NCI-H187 (cell line): ENCODE results near the gene CARD9.

Experiments
- DNase-seq, 2 experiments: peaks; one replicate each; lab custom pipeline; 2025; lab: John Stamatoyannopoulos, UW

CARD9 gene

DNA sequence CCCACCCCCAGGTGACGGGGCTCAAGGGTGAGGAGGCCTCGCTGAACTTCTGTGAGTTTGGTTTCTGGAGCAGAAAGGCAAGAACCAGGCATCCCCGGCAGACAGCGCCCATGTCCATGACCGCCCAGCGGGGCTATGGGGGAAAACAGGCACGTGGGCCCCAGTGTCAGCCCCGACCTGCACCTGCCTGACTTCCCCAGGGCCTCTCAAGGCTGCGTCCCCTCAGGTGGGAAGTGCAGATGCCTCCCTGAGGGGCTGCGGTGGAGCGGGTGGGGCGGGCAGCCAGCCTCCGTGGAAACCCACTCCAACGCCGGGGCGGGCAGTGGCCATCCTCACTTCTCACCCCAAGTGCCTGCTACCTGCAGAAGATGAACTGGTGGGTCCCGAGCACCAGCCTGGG, 6.9 kb upstream of the CARD9 start:
- no peak for DNase-seq

DNA sequence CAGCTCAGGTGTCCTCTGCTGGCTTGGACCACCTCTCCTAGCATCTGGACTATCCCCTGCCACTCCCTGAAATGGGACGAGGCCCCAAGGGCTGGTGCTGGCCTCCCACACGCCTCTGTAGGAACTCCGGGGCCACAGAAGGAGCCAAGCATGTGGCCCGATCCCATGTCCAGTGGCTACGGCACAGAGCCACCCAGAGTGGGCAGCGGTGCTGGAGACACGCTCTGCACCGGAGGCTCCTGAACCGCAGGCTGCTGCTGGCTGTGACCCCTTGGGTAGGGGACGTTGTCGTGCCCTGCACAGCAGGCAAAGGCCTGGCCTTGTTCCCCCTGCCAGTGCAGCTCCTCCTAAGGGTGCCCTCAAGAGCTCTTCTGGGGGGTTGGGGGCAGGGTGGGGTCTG, 6.4 kb upstream of the CARD9 start:
- DNase-seq: no peak

DNA sequence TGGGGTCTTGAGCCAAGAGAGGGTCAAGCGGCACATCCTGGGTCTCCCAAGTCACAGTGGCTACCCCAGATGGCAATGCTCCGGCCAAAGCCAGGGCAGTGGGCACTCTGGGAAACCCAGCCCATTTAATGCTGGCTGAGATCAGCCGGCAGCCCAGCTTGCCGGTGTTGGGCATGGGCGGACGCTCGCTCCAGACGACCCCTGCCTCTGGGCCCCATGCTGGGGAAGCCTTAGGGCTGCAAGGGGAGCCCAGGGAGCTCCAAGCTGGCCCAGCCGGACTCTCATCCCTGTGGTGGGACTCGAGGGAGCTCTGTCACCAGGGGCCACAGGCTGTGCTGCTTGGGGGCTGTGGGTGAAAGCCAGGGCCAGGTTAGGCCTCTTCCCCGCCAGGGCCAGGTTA, 5.9 kb upstream of the CARD9 start:
- DNase-seq: no peak

DNA sequence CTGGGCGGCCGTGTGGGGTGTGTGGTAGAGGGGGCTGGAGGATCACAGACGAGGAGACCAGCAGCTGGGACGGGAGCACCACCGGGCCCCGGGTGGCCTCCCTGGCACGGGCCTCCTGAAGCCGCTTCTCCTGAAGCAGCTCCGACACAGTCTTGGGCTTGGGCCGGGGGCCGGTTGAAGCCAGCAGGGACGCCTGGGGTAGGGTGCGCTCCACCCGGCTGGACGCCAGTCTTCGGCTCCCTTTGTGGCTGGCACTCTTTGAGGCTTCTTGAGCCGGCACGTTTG, 5.5 kb upstream of the CARD9 start:
- no peak for DNase-seq

DNA sequence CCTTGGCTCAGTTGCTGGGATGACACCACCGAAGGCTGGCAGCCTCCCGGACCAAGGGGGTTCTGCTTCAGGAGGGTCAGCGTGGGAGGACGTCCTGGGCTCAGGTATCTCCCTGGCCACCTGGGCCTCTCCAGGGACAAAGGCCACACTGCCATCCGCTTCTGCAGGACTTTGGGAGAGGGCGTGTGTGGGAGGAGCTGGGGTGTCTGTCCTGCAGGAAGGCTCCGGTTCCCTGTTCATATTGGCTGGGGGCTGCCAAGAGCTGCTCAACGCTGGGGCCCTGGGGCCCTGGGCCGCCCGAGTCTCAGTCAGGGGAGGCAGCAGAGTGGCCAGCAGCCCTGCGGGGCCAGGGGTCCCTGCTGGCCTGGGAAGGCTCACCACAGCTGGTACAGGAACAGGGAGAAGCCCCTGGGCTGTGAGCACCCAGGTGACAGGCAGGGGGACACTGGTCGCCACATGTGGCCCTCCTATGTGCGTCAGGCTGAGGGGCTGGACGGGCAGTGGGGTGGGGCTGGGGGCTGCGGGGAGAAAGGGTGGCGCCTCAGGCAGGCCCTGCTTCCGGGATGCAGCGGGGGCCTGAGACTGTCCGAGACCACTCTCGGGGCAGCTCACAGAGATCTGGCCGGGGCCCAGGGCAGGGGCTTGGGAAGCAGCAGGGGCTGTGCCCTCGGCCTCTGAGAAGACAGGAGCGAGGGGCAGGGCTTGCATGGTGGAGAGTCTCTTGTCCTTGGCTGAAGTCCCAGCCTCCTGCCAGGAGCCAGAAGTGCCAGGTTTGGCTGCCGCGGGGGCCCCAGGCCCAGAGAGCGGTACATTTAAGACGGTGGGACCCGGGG, 4.9 kb upstream of the CARD9 start:
- no peak for DNase-seq

DNA sequence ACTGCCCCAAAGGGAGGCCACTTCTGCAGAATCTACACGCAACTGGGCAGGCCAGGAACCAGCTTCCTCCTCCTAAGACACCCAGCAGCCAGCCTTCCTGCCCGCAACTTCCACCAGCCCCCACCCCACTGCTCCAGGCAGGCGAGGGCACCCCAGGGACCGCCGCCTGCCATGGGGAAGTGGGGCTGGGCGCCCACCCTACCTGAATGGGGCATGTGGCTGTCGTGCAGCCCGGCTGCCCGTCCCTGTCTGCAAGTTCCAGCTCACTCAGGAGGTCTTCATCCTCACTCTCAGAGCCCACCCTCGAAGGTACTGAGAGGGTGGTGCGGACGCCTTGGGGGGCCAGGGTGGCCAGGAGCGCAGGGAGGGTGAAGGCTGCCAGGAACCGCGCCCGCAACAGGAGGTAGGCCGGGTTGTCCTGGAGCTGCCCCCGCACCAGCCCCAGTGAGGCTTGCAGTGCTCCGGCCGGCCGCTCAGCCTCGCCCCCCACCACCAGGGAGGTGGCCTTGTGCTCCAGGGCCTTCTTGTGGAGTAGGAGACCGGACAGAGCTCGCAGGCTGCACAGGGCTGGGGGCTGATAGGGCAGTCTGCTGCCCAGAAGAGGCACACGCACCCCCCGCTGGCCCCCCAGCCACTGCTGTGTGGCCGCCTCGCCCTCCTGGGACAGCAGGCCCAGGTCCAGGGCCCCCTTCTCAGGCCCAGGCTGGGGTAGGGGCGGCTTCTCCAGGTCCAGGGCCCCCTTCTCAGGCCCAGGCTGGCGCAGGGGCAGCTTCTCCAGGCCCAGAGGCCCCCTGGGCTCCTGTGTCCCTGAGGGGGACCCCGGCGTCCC, 4.1 kb upstream of the CARD9 start:
- no peak for DNase-seq

DNA sequence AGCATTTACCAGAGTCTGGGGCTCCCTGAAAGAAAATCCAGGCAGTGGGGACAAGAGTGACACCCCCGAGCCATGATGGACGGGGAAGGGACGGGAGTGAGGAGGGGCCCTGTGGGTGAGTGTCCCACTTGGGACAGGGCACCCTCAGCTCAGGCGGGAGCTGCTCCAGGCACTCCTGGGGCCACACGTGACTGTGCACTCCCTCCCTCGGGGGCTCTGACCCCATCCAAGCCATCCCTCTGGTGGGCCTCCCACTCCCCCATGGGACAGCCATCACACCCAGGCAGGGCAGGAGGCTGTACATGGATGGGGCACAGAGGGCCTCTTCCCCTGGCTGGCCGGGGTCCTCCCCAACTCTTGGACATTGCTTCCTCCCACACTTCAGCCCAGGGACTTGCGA, 3.0 kb upstream of the CARD9 start:
- no peak for DNase-seq

DNA sequence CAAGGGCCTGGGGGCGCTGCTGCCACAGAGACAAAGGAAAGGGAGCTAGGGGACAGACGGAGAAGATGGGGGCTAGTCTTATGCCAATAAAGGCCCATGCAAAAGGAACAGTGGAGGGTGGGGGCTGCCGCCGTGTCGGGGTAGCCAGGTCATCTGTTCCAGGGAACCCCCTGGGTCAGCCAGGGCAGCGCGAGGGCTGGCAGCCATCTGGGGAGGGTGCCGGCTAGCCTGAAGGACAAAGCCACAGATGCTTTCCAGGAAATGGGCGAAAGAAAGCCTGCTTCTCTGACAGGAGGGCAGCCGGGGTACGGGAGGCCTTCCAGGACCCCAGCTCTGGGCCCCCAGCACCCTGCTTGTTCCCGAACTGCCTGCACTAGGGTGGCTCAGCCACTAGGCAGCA, 1.6 kb upstream of the CARD9 start:
- no peak for DNase-seq

DNA sequence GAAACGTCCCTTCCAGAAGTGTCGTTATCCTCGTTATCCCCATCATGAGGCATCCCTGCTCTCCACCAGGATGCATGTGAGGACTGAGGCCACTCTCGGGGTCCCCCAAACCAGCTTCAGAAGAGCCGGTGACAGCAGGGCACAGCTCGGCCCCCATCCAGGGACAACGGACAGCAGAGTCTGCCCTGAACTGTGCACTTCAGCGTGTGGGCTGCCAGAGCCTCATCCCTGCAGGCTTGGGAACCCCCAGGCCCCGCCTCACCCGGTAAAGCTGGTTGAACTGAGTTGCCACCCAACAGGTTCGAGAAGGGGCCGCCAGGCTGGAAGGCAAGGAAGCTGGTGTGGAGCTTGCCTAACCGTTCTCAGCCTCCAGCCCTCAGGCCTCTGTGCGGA, 710 bp upstream of the CARD9 start:
- DNase-seq: no peak

DNA sequence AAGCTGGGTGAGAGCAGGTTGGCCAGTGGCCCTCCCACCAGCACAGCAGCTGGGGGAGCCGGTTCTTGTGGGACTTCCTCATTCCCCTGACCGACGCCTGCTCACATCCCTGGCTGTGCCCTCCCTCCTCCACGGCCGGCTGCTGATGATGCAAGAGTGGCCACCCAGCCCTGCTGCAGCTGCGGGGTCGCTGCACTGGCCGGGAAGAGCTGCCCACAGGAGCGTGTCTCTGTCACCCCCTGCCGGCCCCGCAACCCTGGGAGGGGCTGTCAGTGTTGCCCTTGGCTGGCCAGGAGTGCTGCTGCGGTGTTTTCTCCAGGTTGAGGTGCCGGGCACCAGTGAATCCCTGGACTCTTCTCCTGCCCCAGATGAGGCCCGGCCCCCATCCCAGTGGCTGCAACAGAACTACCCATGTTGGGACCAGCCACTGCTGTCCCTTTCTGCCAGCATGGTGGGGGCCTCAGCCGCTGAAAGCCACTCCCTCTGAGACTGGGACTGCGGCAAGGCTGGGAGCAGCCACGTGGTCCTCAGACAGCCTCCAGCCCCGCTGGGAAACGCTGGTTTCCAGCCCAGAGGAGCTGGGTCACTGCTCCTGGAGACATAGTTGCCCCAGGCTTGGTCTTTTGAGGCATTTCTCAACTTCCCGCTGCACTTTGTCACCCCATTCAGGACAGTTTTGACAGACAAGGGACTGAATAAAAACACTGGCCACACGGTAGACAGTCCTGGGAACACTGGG, 739 bp downstream of the CARD9 start:
- DNase-seq: no peak

DNA sequence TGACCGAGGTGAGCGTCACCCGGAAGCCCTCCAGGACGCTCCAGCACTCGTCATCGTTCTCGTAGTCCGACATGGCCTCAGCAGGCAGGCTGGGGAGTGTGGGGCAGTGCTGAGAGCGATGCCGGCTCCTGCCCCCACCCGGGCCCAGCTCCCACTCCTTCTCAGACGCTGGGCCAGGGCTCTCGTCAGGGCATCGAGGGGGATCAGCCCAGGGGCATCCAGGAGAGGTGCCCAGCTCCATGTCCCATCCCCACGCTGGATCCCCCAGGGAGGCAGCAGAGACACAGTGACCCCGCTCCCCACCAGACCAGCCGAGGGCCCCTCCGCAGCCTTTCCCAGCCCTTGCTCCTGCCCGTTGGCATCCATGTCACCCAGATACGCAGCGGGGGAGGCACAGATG, 1.5 kb downstream of the CARD9 start:
- DNase-seq: no peak

DNA sequence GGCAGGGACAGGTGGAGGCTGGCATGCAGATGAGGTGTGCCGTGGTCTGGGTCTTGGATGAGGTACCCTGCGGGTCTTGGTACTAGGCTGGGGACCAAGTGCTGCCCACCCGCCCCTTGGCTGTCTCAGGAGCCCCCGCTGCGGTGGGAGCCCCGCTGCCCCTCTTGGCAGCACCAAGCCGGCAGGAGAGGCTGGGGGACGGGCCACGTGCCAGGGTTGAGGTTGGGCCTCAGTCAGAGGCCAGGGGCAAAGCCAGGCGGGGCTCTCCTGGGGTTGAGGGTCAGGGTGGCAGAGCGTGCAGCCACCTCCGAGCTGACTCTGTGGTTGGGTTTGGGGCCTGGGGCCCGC, 2.0 kb downstream of the CARD9 start:
- DNase-seq: no peak

DNA sequence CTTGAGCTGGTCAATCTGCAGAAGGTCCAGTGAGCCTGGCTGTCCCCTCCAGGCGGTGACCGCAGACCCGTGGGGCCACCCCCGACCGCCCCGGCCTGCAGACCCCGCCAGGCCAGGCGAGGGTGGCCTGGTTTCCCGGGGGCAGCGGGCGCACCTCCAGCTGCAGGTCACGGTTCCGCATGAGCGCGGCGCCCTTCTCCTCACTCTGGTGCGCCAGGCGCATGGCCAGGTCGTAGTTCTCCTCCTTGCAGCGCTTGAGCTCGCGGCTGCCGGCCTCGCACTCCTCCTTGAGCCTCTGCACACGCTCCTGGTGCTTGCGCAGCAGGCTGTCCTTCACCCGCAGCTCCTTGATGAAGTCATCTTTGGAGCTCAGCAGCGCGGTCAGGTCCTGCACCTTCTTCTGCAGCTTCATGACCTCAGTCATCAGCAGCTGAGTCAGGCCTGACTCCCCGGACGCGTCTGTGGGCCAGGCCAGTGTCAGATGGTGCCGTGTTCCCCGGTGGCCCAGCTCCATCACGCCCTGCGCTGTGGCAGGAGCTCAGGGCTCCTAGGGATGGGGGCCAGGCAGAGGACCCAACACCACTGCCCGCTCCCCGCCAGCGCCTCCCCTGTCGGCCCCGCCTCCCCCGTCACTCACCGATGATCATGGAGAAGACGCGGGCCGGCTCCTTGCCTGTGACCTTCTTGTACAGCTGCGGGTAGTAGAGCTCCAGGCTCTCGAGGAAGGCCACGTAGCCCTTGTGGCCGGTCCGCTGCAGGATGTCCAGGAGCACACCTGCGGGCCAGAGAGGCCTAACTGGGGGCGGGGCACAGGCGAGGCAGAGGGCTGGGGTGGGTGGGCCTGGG, 2.6 kb downstream of the CARD9 start:
- no peak for DNase-seq

DNA sequence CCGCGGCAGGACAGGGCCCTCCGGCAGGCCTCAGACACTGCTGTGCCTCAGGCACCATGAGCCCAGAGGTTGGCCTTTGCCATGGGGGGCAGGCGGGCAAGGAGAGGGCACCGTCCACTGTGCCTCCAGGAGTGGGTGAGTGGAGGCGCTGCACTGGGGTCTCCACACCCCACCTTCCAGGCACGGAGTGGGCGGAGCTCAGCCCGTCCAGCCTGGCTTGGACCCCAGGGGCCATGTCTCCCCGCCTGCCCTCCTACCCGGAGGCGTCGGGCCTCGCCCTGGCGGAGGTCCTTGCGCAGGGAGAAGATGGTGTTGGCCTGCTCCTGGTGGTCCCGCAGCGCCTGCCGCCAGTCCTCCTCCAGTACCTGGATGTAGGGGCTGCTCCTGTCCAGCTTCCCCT, 3.4 kb downstream of the CARD9 start:
- no peak for DNase-seq

DNA sequence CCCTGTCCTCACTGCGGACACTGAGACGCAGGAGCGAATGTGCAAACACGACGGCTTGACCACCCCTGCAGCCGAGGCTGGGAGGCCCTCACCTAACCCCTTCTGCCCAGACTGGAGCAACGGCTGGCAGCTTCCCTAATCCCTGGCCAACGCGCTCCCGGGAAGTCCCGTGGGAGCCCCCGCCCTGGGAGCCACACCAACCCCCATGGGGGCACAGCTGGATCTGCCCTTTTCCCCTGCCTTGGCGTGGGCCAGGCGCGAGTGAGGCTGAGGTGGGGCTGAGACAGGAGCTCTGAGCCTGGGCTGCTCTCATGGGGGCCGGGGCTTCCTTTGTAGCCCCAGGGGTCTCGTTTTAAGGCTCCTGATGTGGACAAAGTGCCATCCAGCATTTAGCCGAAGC, 5.3 kb downstream of the CARD9 start:
- DNase-seq: no peak

DNA sequence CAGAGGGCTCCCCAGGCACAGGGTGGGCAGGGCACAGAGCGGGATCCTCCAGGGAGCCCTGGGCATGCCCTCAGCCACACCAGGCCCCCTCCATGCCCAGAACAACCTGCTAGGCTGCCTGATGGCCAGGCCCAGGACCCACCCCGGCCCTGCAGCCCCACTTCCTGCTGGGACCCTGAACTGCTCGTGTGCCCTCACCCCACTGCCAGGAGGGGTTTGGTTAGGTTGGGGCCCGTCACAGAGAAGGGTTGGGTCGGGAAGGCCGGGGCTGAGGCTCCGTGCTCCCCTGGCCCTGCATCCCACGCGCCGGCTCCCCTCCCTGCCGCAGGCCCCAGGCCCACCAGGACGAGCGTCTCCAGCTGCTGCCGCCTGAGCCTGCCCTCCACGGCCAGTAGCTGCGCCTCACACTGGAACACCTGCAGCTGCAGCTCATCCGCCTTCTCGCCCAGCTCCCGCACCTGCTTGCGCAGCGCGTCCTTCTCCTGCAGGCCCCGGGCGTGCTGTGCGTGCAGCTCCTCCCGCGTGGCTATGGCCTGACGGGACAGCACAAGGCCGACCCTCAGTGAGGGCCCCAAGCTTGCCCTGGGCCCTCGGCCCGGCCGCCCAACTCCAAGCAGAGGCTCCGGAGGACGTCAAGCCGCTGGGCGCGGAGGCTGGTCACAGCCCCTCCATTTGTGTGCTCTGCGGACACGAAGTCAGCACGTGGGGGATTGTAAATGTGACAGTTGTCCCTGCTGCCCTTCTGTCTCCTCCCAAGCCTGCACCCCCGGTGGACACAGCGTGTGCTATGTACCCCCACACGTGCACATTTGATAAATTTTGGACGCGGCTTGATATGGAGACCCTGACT, 5.9 kb downstream of the CARD9 start:
- DNase-seq: no peak

DNA sequence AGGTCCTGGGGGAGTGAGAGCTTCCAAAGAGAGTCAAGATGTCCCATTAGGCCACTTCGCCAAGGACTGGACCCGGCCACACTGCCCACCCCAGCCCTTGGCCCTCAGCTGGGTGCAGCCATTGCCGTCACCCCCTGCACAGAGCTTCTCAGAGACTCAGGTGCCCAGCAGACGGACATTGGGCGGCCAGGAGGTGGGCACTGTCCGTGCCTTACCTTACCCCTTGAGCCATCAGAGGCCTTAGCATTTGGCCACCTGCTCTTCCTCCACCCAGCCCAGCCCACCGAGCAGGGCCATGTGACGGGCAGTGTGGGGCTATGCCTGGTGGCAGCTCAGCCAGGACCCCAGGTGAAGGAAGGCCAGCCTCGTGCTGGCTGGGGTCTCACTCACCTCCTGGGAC, 6.6 kb downstream of the CARD9 start:
- DNase-seq: no peak

DNA sequence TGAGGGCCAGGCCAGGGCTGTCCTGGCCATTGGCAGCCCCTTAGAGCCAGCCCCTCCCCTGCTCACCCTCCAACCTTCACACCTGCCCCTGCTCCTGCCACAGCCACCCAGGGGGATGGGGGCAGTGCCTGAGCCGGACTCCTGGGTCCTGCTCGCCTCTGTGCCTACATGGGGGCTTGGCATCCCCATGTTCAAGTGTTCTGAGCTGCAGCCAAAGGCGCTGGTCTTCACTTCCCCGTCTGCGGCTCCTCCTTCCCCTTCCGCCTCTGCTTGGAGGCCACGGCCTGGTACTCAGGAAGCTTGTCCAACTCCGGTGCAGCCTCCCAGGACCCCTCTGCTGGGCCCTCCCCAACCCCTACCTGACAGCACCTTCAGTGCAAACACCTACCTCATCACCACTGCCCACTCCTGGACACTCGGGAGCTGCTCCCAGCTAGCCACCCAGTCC, 7.7 kb downstream of the CARD9 start:
- no peak for DNase-seq

DNA sequence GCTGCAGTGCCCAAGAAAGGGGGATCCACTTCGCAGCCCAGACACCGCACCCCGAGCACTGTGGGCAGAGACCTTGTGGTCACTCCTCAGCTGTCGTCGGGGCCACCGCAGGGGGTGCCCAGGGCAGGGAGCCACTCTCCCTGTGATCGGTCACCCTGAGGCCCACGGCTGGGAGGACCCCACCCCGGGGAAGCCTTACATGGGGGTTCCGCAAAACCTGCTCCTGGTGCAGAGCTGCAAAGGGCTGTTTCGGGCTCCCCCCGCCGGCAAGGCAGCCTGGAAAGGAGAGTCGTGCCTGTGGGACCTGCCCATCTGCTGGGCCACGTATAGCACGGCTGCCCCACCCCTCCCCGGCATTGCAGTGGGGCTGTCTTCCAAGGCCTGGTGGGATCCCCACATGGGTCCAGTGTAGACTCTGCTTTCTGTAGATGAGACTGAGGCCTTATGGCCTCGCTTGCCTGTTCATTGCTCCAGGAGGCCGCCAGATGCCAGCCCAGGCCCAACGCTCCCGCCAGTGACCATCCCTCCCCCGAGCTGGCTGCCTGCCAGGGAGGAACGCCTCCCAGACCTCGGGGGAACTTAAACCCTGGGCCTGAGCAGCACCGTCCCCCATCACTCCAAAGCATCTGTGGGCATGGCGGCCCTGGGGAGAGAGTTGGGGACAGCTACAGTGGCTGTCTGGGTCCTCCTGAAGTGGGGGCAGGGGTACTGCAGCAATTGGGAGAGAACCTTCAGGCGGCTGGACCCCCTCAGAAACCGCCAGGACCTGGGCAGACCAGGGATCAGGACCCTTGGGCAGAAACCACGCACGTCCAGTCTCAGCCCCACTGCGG, 8.3 kb downstream of the CARD9 start:
- DNase-seq: no peak
